PC-9 (cell line): Measurements from ENCODE around the gene EIF4EBP3.

Source experiments
- EZH2 ChIP-seq: fragments of 200-600 bp; sonication (generic); IDR thresholded peaks from 2 replicates; pipeline ENCODE4 v1.8.0; 2017; ENCODE audit warnings: antibody characterized with exemption, low read depth
- TF ChIP-seq, protein P1 (sequence below): fragments of 200-600 bp; sonication (generic); conservative IDR thresholded peaks from 2 replicates; pipeline ENCODE4 v1.6.1; 2017; ENCODE audit warnings: mixed run types, antibody characterized with exemption, mild to moderate bottlenecking, moderate library complexity

DNA sequence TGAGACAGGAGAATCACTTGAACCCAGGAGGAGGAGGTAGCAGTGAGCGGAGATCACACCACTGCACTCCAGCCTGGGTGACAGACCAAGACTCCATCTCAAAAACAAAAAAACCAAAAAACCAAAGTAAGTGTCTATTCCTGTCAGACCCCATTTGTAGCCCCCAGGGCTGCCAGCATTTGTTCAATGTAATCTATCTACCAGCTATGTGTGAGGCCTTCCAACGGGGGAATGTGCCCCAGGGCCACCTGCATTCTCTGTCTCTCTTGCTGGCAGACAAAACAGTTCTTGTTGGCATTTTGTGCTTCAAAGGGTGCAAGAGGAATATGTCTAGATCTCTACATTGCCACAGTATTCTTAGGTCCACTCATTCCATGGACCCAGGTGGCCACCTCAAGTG, 51.4 kb downstream of the EIF4EBP3 start:
- TF ChIP-seq, protein P1, sequence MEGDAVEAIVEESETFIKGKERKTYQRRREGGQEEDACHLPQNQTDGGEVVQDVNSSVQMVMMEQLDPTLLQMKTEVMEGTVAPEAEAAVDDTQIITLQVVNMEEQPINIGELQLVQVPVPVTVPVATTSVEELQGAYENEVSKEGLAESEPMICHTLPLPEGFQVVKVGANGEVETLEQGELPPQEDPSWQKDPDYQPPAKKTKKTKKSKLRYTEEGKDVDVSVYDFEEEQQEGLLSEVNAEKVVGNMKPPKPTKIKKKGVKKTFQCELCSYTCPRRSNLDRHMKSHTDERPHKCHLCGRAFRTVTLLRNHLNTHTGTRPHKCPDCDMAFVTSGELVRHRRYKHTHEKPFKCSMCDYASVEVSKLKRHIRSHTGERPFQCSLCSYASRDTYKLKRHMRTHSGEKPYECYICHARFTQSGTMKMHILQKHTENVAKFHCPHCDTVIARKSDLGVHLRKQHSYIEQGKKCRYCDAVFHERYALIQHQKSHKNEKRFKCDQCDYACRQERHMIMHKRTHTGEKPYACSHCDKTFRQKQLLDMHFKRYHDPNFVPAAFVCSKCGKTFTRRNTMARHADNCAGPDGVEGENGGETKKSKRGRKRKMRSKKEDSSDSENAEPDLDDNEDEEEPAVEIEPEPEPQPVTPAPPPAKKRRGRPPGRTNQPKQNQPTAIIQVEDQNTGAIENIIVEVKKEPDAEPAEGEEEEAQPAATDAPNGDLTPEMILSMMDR: no peak
- TF ChIP-seq EZH2: no peak
